CD4-positive, alpha-beta memory T cell (primary cell): ENCODE results near the gene TRPM8. TPM values are rescaled to one million over a fixed set of nuclear protein-coding genes. Genes with fewer than 3 reads are reported as not detected.
A peak's percentile ranks its signal among the peaks of the same experiment; 100 is the strongest.

Experiments used
- CTCF ChIA-PET: fragments of 350-600 bp; sonication (Branson Sonifier 250); formaldehyde crosslinking; loops from one replicate; lab custom pipeline; 2021; ENCODE audit warnings: inconsistent platforms; ENCODE audit not compliant: partially characterized antibody; lab: Charles Lee
- POLR2A ChIA-PET: fragments of 350-600 bp; sonication (Branson Sonifier 250); formaldehyde crosslinking; loops from one replicate; lab custom pipeline; 2021; ENCODE audit not compliant: partially characterized antibody; lab: Charles Lee
- DNase-seq, 5 donors: peaks; one replicate each; pipeline versions ENCODE4 v3.0.0 to v3.0.0-alpha.2; 2020 to 2022; ENCODE audit warnings: mixed read lengths in 1 of 5
- H3K27ac ChIP-seq: one replicate; pipeline ENCODE4 v1.7.0; 2013; ENCODE audit warnings: low read depth, low read length
- H3K27me3 ChIP-seq: 2 replicates; pipeline ENCODE4 v1.7.0; 2013; ENCODE audit warnings: mild to moderate bottlenecking, low read length, moderate library complexity; ENCODE audit not compliant: insufficient read depth
- H3K36me3 ChIP-seq: 2 replicates; pipeline ENCODE4 v1.7.0; 2013; ENCODE audit warnings: mild to moderate bottlenecking, low read length, moderate library complexity; ENCODE audit not compliant: insufficient read depth
- H3K4me1 ChIP-seq: 2 replicates; pipeline ENCODE4 v1.7.0; 2013; ENCODE audit warnings: mild to moderate bottlenecking, low read length, moderate library complexity; ENCODE audit not compliant: insufficient read depth
- H3K4me3 ChIP-seq, 2 donors: one replicate each; pipeline ENCODE4 v1.7.0; 2013; ENCODE audit warnings: low read length in 2 of 2, mild to moderate bottlenecking in 1 of 2
- H3K9me3 ChIP-seq, 2 donors: one replicate each; pipeline ENCODE4 v1.7.0; 2013; ENCODE audit warnings: low read length in 2 of 2, control low read depth in 1 of 2; ENCODE audit not compliant: control insufficient read depth in 1 of 2
- H3K27ac Mint-ChIP-seq, 7 donors: one replicate each; pipeline ENCODE4 v1.8.0; 2020 to 2021; ENCODE audit warnings: mixed read lengths in 7 of 7, mild to moderate bottlenecking in 6 of 7, inconsistent platforms in 3 of 7, moderate library complexity in 3 of 7
- H3K27me3 Mint-ChIP-seq, 2 donors: one replicate each; pipeline ENCODE4 v1.8.0; 2020 to 2021; ENCODE audit warnings: mixed read lengths in 2 of 2
- H3K36me3 Mint-ChIP-seq, 2 donors: one replicate each; pipeline ENCODE4 v1.8.0; 2020 to 2021; ENCODE audit warnings: mixed read lengths in 2 of 2, inconsistent platforms in 1 of 2, mild to moderate bottlenecking in 1 of 2
- H3K4me1 Mint-ChIP-seq, 4 donors: one replicate each; pipeline ENCODE4 v1.8.0; 2020 to 2021; ENCODE audit warnings: mixed read lengths in 4 of 4, mild to moderate bottlenecking in 1 of 4
- H3K4me3 Mint-ChIP-seq, 8 donors: one replicate each; pipeline ENCODE4 v1.8.0; 2020 to 2021; ENCODE audit warnings: mixed read lengths in 8 of 8, mild to moderate bottlenecking in 7 of 8, moderate library complexity in 6 of 8, inconsistent platforms in 3 of 8
- H3K9me3 Mint-ChIP-seq, 8 donors: one replicate each; pipeline ENCODE4 v1.8.0; 2020 to 2021; ENCODE audit warnings: mixed read lengths in 8 of 8, mild to moderate bottlenecking in 5 of 8, inconsistent platforms in 3 of 8, moderate library complexity in 1 of 8
- intact Hi-C: fragments of 100-400 bp; cut with micrococcal nuclease; formaldehyde crosslinking; loops from one replicate; pipeline ENCODE4 v1.15.1; 2023
- polyA plus RNA-seq, 2 donors: library from polyadenylated mRNA; unstranded; fragments of 300-500 nt; fragmentation: Illumina TruSeq; gene quantifications; one replicate each; pipeline ENCODE4 v1.2.3, GENCODE V29; 2021
- total RNA-seq, 2 experiments: library from RNA; stranded (reverse); gene quantifications; one replicate each; pipeline ENCODE4 v1.2.3, GENCODE V29; 2021

TRPM8 gene
- total and polyA plus RNA-seq, 4 experiments from 2014 or later, result not detected

GRCh38 chr2:233901367-233901766 is 15.8 kb upstream of the TRPM8 start:
- Histone ChIP-seq H3K4me3 (no peak overlapping the region), H3K9me3 (no peaks in the 10 kb centered on the region), H3K36me3 (no peaks in the 10 kb centered on the region), H3K4me1 (peaks cover 13% of the 10 kb centered on the region), H3K27ac (no peak overlapping the region), H3K27me3 (no peaks in the 10 kb centered on the region)
- H3K36me3 Mint-ChIP-seq, result no peaks in the 10 kb centered on the region
- H3K9me3 Mint-ChIP-seq, result peaks cover 0 to 3% (median 0%) of the 10 kb centered on the region in 8 donors
- CTCF ChIA-PET, result interaction anchor here (1.8 kb wide), 1 partner anchor 13 kb away, joined by 5 read pairs; no protein-coding TSS in a partner anchor
- peaks cover 11 to 15% (median 14%) of the 10 kb centered on the region in 4 donors for H3K4me1 Mint-ChIP-seq
- no peak for DNase-seq
- intact Hi-C loops, result no loop called here
- peaks cover 6 to 10% of the 10 kb centered on the region in 2 donors for H3K27me3 Mint-ChIP-seq
- H3K4me3 Mint-ChIP-seq, result no peak overlapping the region
- POLR2A ChIA-PET, result no interaction called here
- no peak overlapping the region for H3K27ac Mint-ChIP-seq

- CTCF ChIA-PET, result interaction anchor here (1.8 kb wide), 1 partner anchor 13 kb away, joined by 5 read pairs; no protein-coding TSS in a partner anchor
- Histone ChIP-seq H3K27me3 (no peaks in the 10 kb centered on the region), H3K27ac (no peak overlapping the region), H3K4me3 (no peak overlapping the region), H3K9me3 (no peaks in the 10 kb centered on the region), H3K4me1 (peaks cover 13% of the 10 kb centered on the region), H3K36me3 (no peaks in the 10 kb centered on the region)
- peaks cover 11 to 15% (median 14%) of the 10 kb centered on the region in 4 donors for H3K4me1 Mint-ChIP-seq
- H3K36me3 Mint-ChIP-seq, result no peaks in the 10 kb centered on the region
- DNase-seq, result no peak
- peaks cover 6 to 10% of the 10 kb centered on the region in 2 donors for H3K27me3 Mint-ChIP-seq
- peaks cover 0 to 3% (median 0%) of the 10 kb centered on the region in 8 donors for H3K9me3 Mint-ChIP-seq
- POLR2A ChIA-PET, result no interaction called here
- no peak overlapping the region for H3K4me3 Mint-ChIP-seq
- intact Hi-C loops, result no loop called here
- H3K27ac Mint-ChIP-seq, result no peak overlapping the region
Observed at GRCh38 chr2:233901884-233902283, 15.3 kb upstream of the TRPM8 start.

GRCh38 chr2:233905945-233906344 is 11.2 kb upstream of the TRPM8 start:
- H3K9me3 Mint-ChIP-seq, result peaks cover 0 to 6% (median 0%) of the 10 kb centered on the region in 8 donors
- H3K27ac Mint-ChIP-seq, result no peak overlapping the region
- no peaks in the 10 kb centered on the region for H3K9me3 ChIP-seq
- intact Hi-C loops, result no loop called here
- no peaks in the 10 kb centered on the region for H3K4me1 ChIP-seq
- DNase-seq, result no peak
- no peaks in the 10 kb centered on the region for H3K36me3 ChIP-seq
- H3K36me3 Mint-ChIP-seq, result no peaks in the 10 kb centered on the region
- H3K4me1 Mint-ChIP-seq, result no peaks in the 10 kb centered on the region
- CTCF ChIA-PET, result no interaction called here
- POLR2A ChIA-PET, result no interaction called here
- no peak overlapping the region for H3K4me3 ChIP-seq
- no peak overlapping the region for H3K4me3 Mint-ChIP-seq
- H3K27ac ChIP-seq, result no peak overlapping the region
- H3K27me3 Mint-ChIP-seq, result peaks cover 12 to 19% of the 10 kb centered on the region in 2 donors
- no peaks in the 10 kb centered on the region for H3K27me3 ChIP-seq

- no peaks in the 10 kb centered on the region for H3K36me3 ChIP-seq
- no peaks in the 10 kb centered on the region for H3K4me1 ChIP-seq
- H3K4me1 Mint-ChIP-seq, result no peaks in the 10 kb centered on the region
- H3K9me3 ChIP-seq, result no peaks in the 10 kb centered on the region
- DNase-seq, result no peak
- H3K4me3 ChIP-seq, result no peak overlapping the region
- POLR2A ChIA-PET, result no interaction called here
- no peaks in the 10 kb centered on the region for H3K36me3 Mint-ChIP-seq
- peaks cover 12 to 19% of the 10 kb centered on the region in 2 donors for H3K27me3 Mint-ChIP-seq
- H3K27me3 ChIP-seq, result no peaks in the 10 kb centered on the region
- CTCF ChIA-PET, result no interaction called here
- H3K27ac ChIP-seq, result no peak overlapping the region
- intact Hi-C loops, result no loop called here
- peaks cover 0 to 6% (median 0%) of the 10 kb centered on the region in 8 donors for H3K9me3 Mint-ChIP-seq
- no peak overlapping the region for H3K27ac Mint-ChIP-seq
- H3K4me3 Mint-ChIP-seq, result no peak overlapping the region
Observed at GRCh38 chr2:233907627-233908026, 9.5 kb upstream of the TRPM8 start.

GRCh38 chr2:233912691-233913423 is 4.3 kb upstream of the TRPM8 start:
- H3K4me3 ChIP-seq, result no peak overlapping the region
- Mint-ChIP-seq H3K4me1 (peaks cover 0 to 2% (median 0%) of the 10 kb centered on the region in 4 donors), H3K27ac (peak overlapping the region in 1 of 7 donors; percentile 1), H3K36me3 (no peaks in the 10 kb centered on the region), H3K9me3 (peaks cover 0 to 3% (median 0%) of the 10 kb centered on the region in 8 donors), H3K4me3 (no peak overlapping the region), H3K27me3 (peaks cover 19 to 22% of the 10 kb centered on the region in 2 donors)
- H3K9me3 ChIP-seq, result no peaks in the 10 kb centered on the region
- intact Hi-C loops, result no loop called here
- H3K27ac ChIP-seq, result no peak overlapping the region
- ChIA-PET CTCF (no interaction called here), POLR2A (no interaction called here)
- H3K4me1 ChIP-seq, result no peaks in the 10 kb centered on the region
- no peak for DNase-seq
- H3K27me3 ChIP-seq, result peaks cover 3% of the 10 kb centered on the region
- H3K36me3 ChIP-seq, result no peaks in the 10 kb centered on the region

- Mint-ChIP-seq H3K9me3 (peaks cover 0 to 3% (median 0%) of the 10 kb centered on the region in 8 donors), H3K4me1 (peaks cover 1 to 5% (median 2%) of the 10 kb centered on the region in 4 donors), H3K36me3 (no peaks in the 10 kb centered on the region), H3K27ac (peak overlapping the region in 1 of 7 donors; percentile 5), H3K4me3 (no peak overlapping the region), H3K27me3 (peaks cover 20 to 23% of the 10 kb centered on the region in 2 donors)
- Histone ChIP-seq H3K9me3 (no peaks in the 10 kb centered on the region), H3K27me3 (peaks cover 3% of the 10 kb centered on the region), H3K36me3 (no peaks in the 10 kb centered on the region), H3K27ac (no peak overlapping the region), H3K4me1 (no peaks in the 10 kb centered on the region), H3K4me3 (no peak overlapping the region)
- ChIA-PET POLR2A (no interaction called here), CTCF (interaction anchor here (0.9 kb wide), 1 partner anchor 14 kb away, joined by 5 read pairs; no protein-coding TSS in a partner anchor)
- DNase-seq, result no peak
- intact Hi-C loops, result no loop called here
Observed at GRCh38 chr2:233915128-233915527, 2.0 kb upstream of the TRPM8 start.

GRCh38 chr2:233919319-233919718 is 2.1 kb downstream of the TRPM8 start:
- POLR2A ChIA-PET, result no interaction called here

More at GRCh38 chr2:233919319-233919718, 2.1 kb downstream of the TRPM8 start:
- Mint-ChIP-seq H3K27me3 (peaks cover 18 to 22% of the 10 kb centered on the region in 2 donors), H3K4me1 (peaks cover 0 to 6% (median 2%) of the 10 kb centered on the region in 4 donors), H3K4me3 (no peak overlapping the region), H3K36me3 (no peaks in the 10 kb centered on the region), H3K9me3 (no peaks in the 10 kb centered on the region), H3K27ac (no peak overlapping the region)
- Histone ChIP-seq H3K36me3 (no peaks in the 10 kb centered on the region), H3K9me3 (no peaks in the 10 kb centered on the region), H3K27ac (no peak overlapping the region), H3K4me1 (no peaks in the 10 kb centered on the region), H3K27me3 (peaks cover 3% of the 10 kb centered on the region), H3K4me3 (no peak overlapping the region)
- CTCF ChIA-PET, result no interaction called here
- intact Hi-C loops, result no loop called here
- no peak for DNase-seq
